H1 (cell line): ENCODE data around the gene PPP1R3G. TPM values are rescaled to one million over a fixed set of nuclear protein-coding genes. Genes with fewer than 3 reads are reported as not detected.

Experiments
- CREB1 ChIP-seq: IDR thresholded peaks from 2 replicates; pipeline ENCODE4 v1.6.1; 2012; ENCODE audit warnings: inconsistent platforms
- SIX5 ChIP-seq: IDR thresholded peaks from 2 replicates; pipeline ENCODE4 v1.6.1; 2011; ENCODE audit warnings: mild to moderate bottlenecking, low read depth, low read length
- polyA plus RNA-seq, 7 experiments: library from polyadenylated mRNA; depleted of rRNA in 3 of 7; stranded (reverse) in 5 of 7; unstranded in 2 of 7; fragments of >200 nt in 5 of 7; fragments of 200-250 nt in 2 of 7; gene quantifications; 1 replicate in 5 of 7; 2 replicates in 1 of 7; 4 replicates in 1 of 7; pipeline versions ENCODE4 v1.2.1 to v1.2.3, GENCODE V29; 2011 to 2013; ENCODE audit warnings: missing spikeins in 2 of 7, mixed read lengths in 2 of 7
- total RNA-seq: library from RNA; stranded (reverse); fragmentation: NEBNext Ultra II Directional; extraction: Animal tissue kit (Norgen Biotek cat#: 25700); gene quantifications from 2 replicates; pipeline ENCODE4 v1.2.1, GENCODE V29; 2021

PPP1R3G gene
- total and polyA plus RNA-seq, 2 of the 8 experiments (the other 6 are each of a cell fraction or from before 2014, with no cell fraction given): 0.03 to 0.09 TPM

- TF ChIP-seq SIX5 (no peak), CREB1 (no peak)
These were observed 9.2 kb downstream of the PPP1R3G start (continued) for GRCh38 chr6:5094327-5094726.
